ENCODE results near the gene MYO7A. TPM values are rescaled to one million over a fixed set of nuclear protein-coding genes. Genes with fewer than 3 reads are reported as not detected.

MYO7A gene
- total RNA-seq, 4 donors from 2014 or later: 4.8 to 9.1 (median 6.4) TPM

- H3K9me3 ChIP-seq: no peaks in the 10 kb centered on the region
- TF ChIP-seq CTCF (IDR thresholded peaks at IDR 0.05): no peak
- no peak for TF ChIP-seq POLR2AphosphoS5 (IDR thresholded peaks at IDR 0.05)
- intact Hi-C loops (cut with DNase I): no loop called here
- no peaks in the 10 kb centered on the region for H3K27me3 ChIP-seq
- 94% methylated on average over 24 of the region's 37 CpGs for WGBS
- DNase-seq (ENCODE audit: extremely low spot score): no peak
- H3K36me3 ChIP-seq: peaks cover 0 to 10% (median 3%) of the 10 kb centered on the region in 4 donors
- H3K4me3 ChIP-seq: no peak within 1 kb of the TSS
- H3K4me1 ChIP-seq: peaks cover 0 to 10% (median 5%) of the 10 kb centered on the region in 4 donors
- H3K27ac ChIP-seq (replicated peaks in 1 of 4): no peak within 1 kb of the TSS
Observed at GRCh38 chr11:77102246-77103210, 25.5 kb upstream of the MYO7A start, which contains the start of gene OMP. Gene OMP, plus strand, starts transcription at chr11:77102840. Its CDS starts 0 bp downstream, at chr11:77102840.

- Histone ChIP-seq H3K36me3 (peaks cover 0 to 10% (median 3%) of the 10 kb centered on the region in 4 donors), H3K27me3 (no peaks in the 10 kb centered on the region), H3K4me1 (peaks cover 0 to 18% (median 13%) of the 10 kb centered on the region in 4 donors), H3K27ac (replicated peaks in 1 of 4) (no peak overlapping the region), H3K9me3 (no peaks in the 10 kb centered on the region), H3K4me3 (no peak overlapping the region)
- WGBS: 62% methylated on average over 2 of the region's 2 CpGs
- intact Hi-C loops (cut with DNase I): no loop called here
- TF ChIP-seq POLR2A (IDR thresholded peaks at IDR 0.05; ENCODE audit: low read depth): no peak
- no peak for TF ChIP-seq EP300 (IDR thresholded peaks at IDR 0.05)
- no peak for TF ChIP-seq POLR2AphosphoS5 (IDR thresholded peaks at IDR 0.05)
- TF ChIP-seq CTCF (IDR thresholded peaks at IDR 0.05): no peak
- DNase-seq (ENCODE audit: extremely low spot score): no peak
Observed at GRCh38 chr11:77103319-77103718, 24.7 kb upstream of the MYO7A start.

GRCh38 chr11:77104727-77105126 is 23.3 kb upstream of the MYO7A start:
- no peak for TF ChIP-seq EP300 (IDR thresholded peaks at IDR 0.05)
- TF ChIP-seq POLR2AphosphoS5 (IDR thresholded peaks at IDR 0.05): no peak
- no peak for TF ChIP-seq POLR2A (IDR thresholded peaks at IDR 0.05; ENCODE audit: low read depth)
- no peak for TF ChIP-seq CTCF (IDR thresholded peaks at IDR 0.05)
- WGBS: 86% methylated on average over 8 of the region's 8 CpGs
- Histone ChIP-seq H3K36me3 (peaks cover 0 to 10% (median 3%) of the 10 kb centered on the region in 4 donors), H3K27me3 (no peaks in the 10 kb centered on the region), H3K4me3 (no peak overlapping the region), H3K27ac (replicated peaks in 1 of 4) (no peak overlapping the region), H3K9me3 (no peaks in the 10 kb centered on the region), H3K4me1 (peaks cover 0 to 24% (median 23%) of the 10 kb centered on the region in 4 donors)
- DNase-seq (ENCODE audit: extremely low spot score): no peak
- intact Hi-C loops (cut with DNase I): no loop called here

- intact Hi-C loops (cut with DNase I): no loop called here
- TF ChIP-seq EP300 (IDR thresholded peaks at IDR 0.05): no peak
- no peak for TF ChIP-seq CTCF (IDR thresholded peaks at IDR 0.05)
- TF ChIP-seq POLR2A (IDR thresholded peaks at IDR 0.05; ENCODE audit: low read depth): no peak
- no peak for TF ChIP-seq POLR2AphosphoS5 (IDR thresholded peaks at IDR 0.05)
- H3K36me3 ChIP-seq: peaks cover 0 to 10% (median 3%) of the 10 kb centered on the region in 4 donors
- peaks cover 0 to 40% (median 32%) of the 10 kb centered on the region in 4 donors for H3K4me1 ChIP-seq
- no peaks in the 10 kb centered on the region for H3K27me3 ChIP-seq
- no peak overlapping the region for H3K27ac ChIP-seq (replicated peaks in 1 of 4)
- no peak overlapping the region for H3K4me3 ChIP-seq
- WGBS: 93% methylated on average over 5 of the region's 7 CpGs
- H3K9me3 ChIP-seq: no peaks in the 10 kb centered on the region
- DNase-seq (ENCODE audit: extremely low spot score): no peak
Observed at GRCh38 chr11:77106321-77106720, 21.7 kb upstream of the MYO7A start.
